Stimulated activated naive CD4-positive, alpha-beta T cell treated with Interleukin-2 at 50 U/mL for 16 hours (primary cell): ENCODE results near the gene OVAAL.

Source experiments
- DNase-seq: peaks from one replicate; lab custom pipeline; 2025; lab: John Stamatoyannopoulos, UW

The OVAAL gene

DNA sequence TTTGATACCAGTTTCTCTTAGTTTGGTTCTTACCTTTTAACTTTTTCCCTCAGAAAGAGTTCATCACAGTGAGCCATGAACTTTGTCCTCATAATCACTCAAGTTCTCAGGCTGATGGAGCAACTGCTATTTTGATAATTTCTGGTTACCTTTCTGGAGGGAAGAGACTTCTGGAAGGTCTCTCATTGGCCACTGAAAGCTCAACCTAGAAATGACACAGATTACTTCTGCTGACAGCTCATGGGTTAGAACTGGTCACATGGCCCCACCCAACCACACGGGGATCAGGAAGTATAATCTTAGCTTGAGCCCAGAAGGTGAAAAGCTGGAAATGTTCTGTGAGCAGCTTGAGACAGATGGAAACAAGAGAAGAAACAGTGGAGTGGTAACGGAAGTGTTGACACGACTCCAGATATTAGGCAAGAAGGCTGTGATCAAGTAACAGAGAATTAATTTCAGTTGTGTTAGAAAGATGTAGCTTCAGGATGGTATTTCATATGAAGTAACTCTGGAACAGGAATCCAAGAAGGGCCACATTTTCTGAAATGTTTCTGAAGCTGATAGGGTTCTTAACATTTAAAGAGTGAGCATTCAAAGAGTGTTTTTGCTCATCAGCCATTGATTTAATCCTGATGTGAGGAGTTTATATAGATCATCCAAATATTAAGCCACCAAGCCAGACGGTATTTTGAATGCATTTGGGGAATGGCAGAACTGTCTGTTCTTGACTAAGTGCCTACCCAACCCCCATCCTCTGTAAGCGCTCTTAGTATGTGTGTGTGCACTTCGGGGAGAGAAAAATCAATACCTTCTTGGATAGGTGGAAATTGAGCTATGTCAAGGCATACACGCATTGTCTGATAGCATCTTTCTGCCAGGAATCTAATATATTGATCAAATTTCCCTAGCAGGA, 51.1 kb downstream of the OVAAL start:
- no peak for DNase-seq

GRCh38 chr1:180610556-180611015, 51.8 kb downstream of the OVAAL start:
- DNase-seq, result no peak

- DNase-seq, result no peak
Measured at GRCh38 chr1:180611016-180611930, 52.5 kb downstream of the OVAAL start.

DNA sequence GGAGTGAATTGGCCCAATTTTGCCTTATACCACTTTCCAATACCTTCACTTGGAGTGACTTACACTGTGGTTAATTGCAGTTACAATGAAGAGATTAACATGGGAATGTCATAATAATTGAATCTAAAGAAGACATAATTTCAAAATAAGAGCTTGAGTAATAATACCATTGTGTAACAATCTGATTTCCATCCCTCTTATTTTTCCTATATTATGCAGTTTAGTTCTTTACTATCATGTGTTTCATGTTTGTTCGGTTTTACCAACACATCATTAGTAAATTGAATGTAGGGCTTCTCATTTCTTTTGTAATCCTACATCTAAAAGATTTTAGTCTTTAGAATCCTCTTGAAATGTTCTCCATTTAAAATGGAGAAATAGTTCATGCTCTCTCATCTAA, 53.9 kb downstream of the OVAAL start:
- DNase-seq, result no peak

GRCh38 chr1:180614730-180615129, 56.0 kb downstream of the OVAAL start:
- no peak for DNase-seq

GRCh38 chr1:180615493-180616290, 56.9 kb downstream of the OVAAL start:
- no peak for DNase-seq
